Skeletal muscle satellite cell (primary cell): ENCODE measurements around the gene EFHC2.
A peak's percentile ranks its signal among the peaks of the same experiment; 100 is the strongest.
"Not testable (repeated sequence)": the region's sequence is repeated elsewhere in the genome, so short reads cannot be mapped to it uniquely, and the experiment has no call there.

Experiments
- H3K27me3 ChIP-seq: 2 replicates; pipeline ENCODE4 v1.7.0; 2013; ENCODE audit warnings: low read length; ENCODE audit not compliant: control insufficient read depth, insufficient read depth
- H3K36me3 ChIP-seq: 2 replicates; pipeline ENCODE4 v1.7.0; 2013; ENCODE audit warnings: mild to moderate bottlenecking, control low read depth, low read length; ENCODE audit not compliant: insufficient read depth
- H3K4me1 ChIP-seq: 2 replicates; pipeline ENCODE4 v1.7.0; 2013; ENCODE audit warnings: low read length; ENCODE audit not compliant: control insufficient read depth, insufficient read depth
- H3K4me2 ChIP-seq: 2 replicates; pipeline ENCODE4 v1.7.0; 2013; ENCODE audit warnings: mild to moderate bottlenecking, low read length
- H3K4me3 ChIP-seq: 2 replicates; pipeline ENCODE4 v1.7.0; 2013; ENCODE audit warnings: low read length
- H3K9ac ChIP-seq: 2 replicates; pipeline ENCODE4 v1.7.0; 2013; ENCODE audit warnings: mild to moderate bottlenecking, low read depth, low read length, moderate library complexity
- H3K9me3 ChIP-seq: replicated peaks from 2 replicates; pipeline ENCODE4 v1.7.0; 2013; ENCODE audit warnings: mild to moderate bottlenecking, control low read depth, low read length

Gene EFHC2

GRCh38 chrX:44290718-44291117, 52.8 kb downstream of the EFHC2 start:
- Histone ChIP-seq H3K9me3 (no peaks in the 10 kb centered on the region), H3K4me1 (no peaks in the 10 kb centered on the region), H3K4me2 (no peak overlapping the region), H3K36me3 (no peaks in the 10 kb centered on the region), H3K27me3 (peaks cover 3% of the 10 kb centered on the region), H3K9ac (no peak overlapping the region), H3K4me3 (no peak overlapping the region)

- no peak overlapping the region for H3K4me3 ChIP-seq
- no peak overlapping the region for H3K9ac ChIP-seq
- H3K9me3 ChIP-seq, result no peaks in the 10 kb centered on the region
- H3K4me1 ChIP-seq, result no peaks in the 10 kb centered on the region
- peaks cover 3% of the 10 kb centered on the region for H3K27me3 ChIP-seq
- no peak overlapping the region for H3K4me2 ChIP-seq
- H3K36me3 ChIP-seq, result no peaks in the 10 kb centered on the region
Measured at GRCh38 chrX:44282753-44283152, 60.7 kb downstream of the EFHC2 start.

- no peaks in the 10 kb centered on the region for H3K27me3 ChIP-seq
- no peak overlapping the region for H3K4me3 ChIP-seq
- H3K36me3 ChIP-seq, result no peaks in the 10 kb centered on the region
- H3K4me2 ChIP-seq, result no peak overlapping the region
- H3K9me3 ChIP-seq, result no peaks in the 10 kb centered on the region
- H3K9ac ChIP-seq, result no peak overlapping the region
- H3K4me1 ChIP-seq, result no peaks in the 10 kb centered on the region
Measured at GRCh38 chrX:44280116-44280515, 63.4 kb downstream of the EFHC2 start.

- Histone ChIP-seq H3K9me3 (no peaks in the 10 kb centered on the region), H3K4me1 (no peaks in the 10 kb centered on the region), H3K36me3 (no peaks in the 10 kb centered on the region), H3K4me3 (no peak overlapping the region), H3K27me3 (peaks cover 6% of the 10 kb centered on the region), H3K4me2 (no peak overlapping the region), H3K9ac (no peak overlapping the region)
Measured at GRCh38 chrX:44274096-44274495, 69.4 kb downstream of the EFHC2 start.

GRCh38 chrX:44267861-44268260, 75.6 kb downstream of the EFHC2 start:
- H3K27me3 ChIP-seq, result peaks cover 6% of the 10 kb centered on the region

GRCh38 chrX:44267116-44267515, 76.4 kb downstream of the EFHC2 start:
- H3K4me1 ChIP-seq, result no peaks in the 10 kb centered on the region
- no peak overlapping the region for H3K9ac ChIP-seq
- H3K4me2 ChIP-seq, result no peak overlapping the region
- H3K4me3 ChIP-seq, result no peak overlapping the region
- no peaks in the 10 kb centered on the region for H3K9me3 ChIP-seq
- H3K36me3 ChIP-seq, result no peaks in the 10 kb centered on the region
- peaks cover 3% of the 10 kb centered on the region for H3K27me3 ChIP-seq

More at GRCh38 chrX:44267861-44268260, 75.6 kb downstream of the EFHC2 start:
- no peak overlapping the region for H3K4me2 ChIP-seq
- H3K9ac ChIP-seq, result no peak overlapping the region
- no peaks in the 10 kb centered on the region for H3K4me1 ChIP-seq
- H3K36me3 ChIP-seq, result no peaks in the 10 kb centered on the region
- no peaks in the 10 kb centered on the region for H3K9me3 ChIP-seq
- H3K4me3 ChIP-seq, result no peak overlapping the region

GRCh38 chrX:44265559-44265958, 77.9 kb downstream of the EFHC2 start:
- no peaks in the 10 kb centered on the region for H3K9me3 ChIP-seq
- H3K4me1 ChIP-seq, result no peaks in the 10 kb centered on the region
- peaks cover under 1% of the 10 kb centered on the region for H3K27me3 ChIP-seq
- H3K4me3 ChIP-seq, result no peak overlapping the region
- no peak overlapping the region for H3K9ac ChIP-seq
- no peak overlapping the region for H3K4me2 ChIP-seq
- H3K36me3 ChIP-seq, result no peaks in the 10 kb centered on the region

- Histone ChIP-seq H3K4me3 (no peak overlapping the region), H3K4me1 (no peaks in the 10 kb centered on the region), H3K36me3 (no peaks in the 10 kb centered on the region), H3K4me2 (no peak overlapping the region), H3K9ac (no peak overlapping the region), H3K9me3 (no peaks in the 10 kb centered on the region), H3K27me3 (no peaks in the 10 kb centered on the region)
Measured at GRCh38 chrX:44264936-44265335, 78.5 kb downstream of the EFHC2 start.

- no peak overlapping the region for H3K4me2 ChIP-seq
- no peaks in the 10 kb centered on the region for H3K9me3 ChIP-seq
- no peak overlapping the region for H3K4me3 ChIP-seq
Measured at GRCh38 chrX:44261286-44261685, 82.2 kb downstream of the EFHC2 start.

GRCh38 chrX:44260609-44261008, 82.9 kb downstream of the EFHC2 start:
- Histone ChIP-seq H3K4me3 (no peak overlapping the region), H3K9ac (no peak overlapping the region), H3K4me1 (no peaks in the 10 kb centered on the region), H3K27me3 (no peaks in the 10 kb centered on the region), H3K36me3 (no peaks in the 10 kb centered on the region), H3K4me2 (no peak overlapping the region), H3K9me3 (no peaks in the 10 kb centered on the region)

More at GRCh38 chrX:44261286-44261685, 82.2 kb downstream of the EFHC2 start:
- H3K36me3 ChIP-seq, result no peaks in the 10 kb centered on the region
- H3K4me1 ChIP-seq, result no peaks in the 10 kb centered on the region
- no peaks in the 10 kb centered on the region for H3K27me3 ChIP-seq
- no peak overlapping the region for H3K9ac ChIP-seq

GRCh38 chrX:44255742-44256141, 87.7 kb downstream of the EFHC2 start:
- not testable (repeated sequence) for H3K9ac ChIP-seq, H3K36me3 ChIP-seq, H3K4me1 ChIP-seq, H3K4me3 ChIP-seq, H3K27me3 ChIP-seq, H3K9me3 ChIP-seq, H3K4me2 ChIP-seq

GRCh38 chrX:44253575-44253942, 89.9 kb downstream of the EFHC2 start:
- Histone ChIP-seq H3K4me1 (peaks cover 7% of the 10 kb centered on the region), H3K4me2 (peak overlapping the region; percentile 64), H3K9ac (peak overlapping the region; percentile 5), H3K4me3 (peak overlapping the region; percentile 43), H3K9me3 (no peaks in the 10 kb centered on the region), H3K36me3 (no peaks in the 10 kb centered on the region), H3K27me3 (no peaks in the 10 kb centered on the region)
